Activated CD8-positive, alpha-beta memory T cell treated with anti-CD3 and anti-CD28 coated beads, Interleukin-2, amount 50 U/mL, for 4 hours (primary cell): ENCODE results near the gene PXT1.
"Not testable (repeated sequence)": the region's sequence is repeated elsewhere in the genome, so short reads cannot be mapped to it uniquely, and the experiment has no call there.

Source experiments
- DNase-seq: peaks from one replicate; pipeline ENCODE4 v3.0.0-alpha.2; 2020

Gene PXT1

DNA sequence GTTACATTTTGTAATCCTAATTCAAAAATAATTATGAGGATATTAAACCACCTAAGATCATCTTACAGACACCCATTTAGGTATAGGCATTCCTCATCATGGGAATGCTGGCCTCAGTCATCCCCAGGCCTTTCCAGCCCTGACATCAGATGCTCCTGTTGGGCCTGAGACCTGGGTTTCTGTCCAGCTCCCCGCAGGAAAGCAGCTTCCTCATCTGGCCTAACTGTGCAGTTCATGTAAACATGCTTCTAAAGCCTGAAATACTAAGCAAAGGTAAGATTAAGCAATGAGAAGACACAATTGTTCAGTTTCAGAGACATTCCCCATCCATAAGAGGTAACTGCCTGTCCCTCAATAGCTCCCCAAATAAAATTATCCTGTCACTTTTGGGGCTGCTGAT lies 74.2 kb downstream of the PXT1 start:
- no peak for DNase-seq

DNA sequence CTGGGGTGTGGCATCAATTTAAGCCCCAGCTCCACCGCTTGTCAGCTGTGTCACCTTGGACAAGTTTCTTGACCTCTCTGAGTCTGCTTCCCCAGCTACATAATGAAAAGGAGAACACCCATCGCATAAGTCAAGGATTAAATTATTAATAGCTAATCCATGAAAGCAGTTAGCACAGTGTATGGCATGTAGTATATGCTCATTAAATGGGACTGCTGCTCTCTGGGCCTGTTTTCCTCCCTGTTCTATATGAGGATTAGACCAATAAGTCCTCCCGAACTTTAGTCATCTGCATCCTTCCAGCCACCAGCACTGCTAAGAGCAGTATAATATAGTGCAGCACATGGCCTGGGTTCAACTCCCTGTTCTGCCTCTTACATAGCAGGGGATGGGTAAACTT lies 74.9 kb downstream of the PXT1 start:
- DNase-seq = no peak

DNA sequence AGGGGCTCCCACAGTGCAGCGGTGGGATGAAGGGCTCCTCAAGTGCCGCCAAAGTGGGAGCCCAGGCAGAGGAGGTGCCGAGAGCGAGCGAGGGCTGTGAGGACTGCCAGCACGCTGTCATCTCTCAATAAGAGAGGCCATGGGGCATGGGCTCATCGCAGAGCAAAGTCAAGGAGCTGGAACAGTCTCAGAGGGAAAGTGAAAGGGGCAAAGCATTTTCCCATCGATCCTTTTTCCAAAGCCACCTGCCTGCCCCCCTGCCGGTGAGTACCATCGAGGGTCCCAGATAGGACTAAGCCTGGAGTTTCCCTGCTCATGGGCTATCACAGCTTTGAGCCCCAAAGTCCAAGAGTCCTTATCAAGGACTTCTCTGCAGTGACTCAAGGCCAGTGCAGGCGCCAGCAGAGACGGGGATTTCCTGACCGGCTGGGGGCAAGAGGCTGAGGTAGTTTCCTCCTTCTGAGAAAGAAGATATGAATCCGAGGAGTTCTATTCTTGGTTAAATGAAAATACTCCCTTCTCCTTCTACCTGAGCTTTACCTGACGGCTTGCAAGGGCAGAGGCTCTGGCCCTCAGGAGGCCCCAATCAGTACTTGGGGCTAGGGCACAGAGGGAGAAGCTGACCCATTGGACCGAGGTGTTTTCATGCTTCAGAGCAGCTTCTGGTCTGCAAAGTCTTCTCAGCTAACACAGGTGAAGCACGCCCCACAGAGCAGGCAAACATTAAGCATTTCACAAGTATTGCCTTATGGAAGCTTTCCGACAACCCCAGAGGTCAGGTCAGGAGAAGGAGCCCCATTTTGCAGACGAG lies 77.8 kb downstream of the PXT1 start:
- DNase-seq = no peak

DNA sequence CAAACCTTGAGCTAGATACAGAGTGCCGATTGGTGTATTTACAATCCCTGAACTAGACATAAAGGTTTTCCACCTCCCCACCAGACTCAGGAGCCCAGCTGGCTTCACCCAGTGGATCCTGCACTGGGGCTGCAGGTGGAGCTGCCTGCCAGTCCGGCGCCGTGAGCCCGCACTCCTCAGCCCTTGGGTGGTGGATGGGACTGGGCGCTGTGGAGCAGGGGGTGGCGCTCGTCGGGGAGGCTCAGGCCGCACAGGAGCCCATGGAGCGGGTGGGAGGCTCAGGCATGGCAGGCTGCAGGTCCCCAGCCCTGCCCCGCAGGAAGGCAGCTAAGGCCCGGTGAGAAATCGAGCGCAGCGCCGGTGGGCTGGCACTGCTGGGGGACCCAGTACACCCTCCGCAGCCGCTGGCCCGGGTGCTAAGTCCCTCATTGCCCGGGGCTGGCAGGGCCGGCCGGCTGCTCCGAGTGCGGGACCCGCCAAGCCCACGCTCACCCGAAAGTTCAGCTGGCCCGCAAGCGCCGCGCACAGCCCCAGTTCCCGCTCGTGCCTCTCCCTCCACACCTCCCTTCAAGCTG lies 78.5 kb downstream of the PXT1 start:
- not testable (repeated sequence) for DNase-seq

DNA sequence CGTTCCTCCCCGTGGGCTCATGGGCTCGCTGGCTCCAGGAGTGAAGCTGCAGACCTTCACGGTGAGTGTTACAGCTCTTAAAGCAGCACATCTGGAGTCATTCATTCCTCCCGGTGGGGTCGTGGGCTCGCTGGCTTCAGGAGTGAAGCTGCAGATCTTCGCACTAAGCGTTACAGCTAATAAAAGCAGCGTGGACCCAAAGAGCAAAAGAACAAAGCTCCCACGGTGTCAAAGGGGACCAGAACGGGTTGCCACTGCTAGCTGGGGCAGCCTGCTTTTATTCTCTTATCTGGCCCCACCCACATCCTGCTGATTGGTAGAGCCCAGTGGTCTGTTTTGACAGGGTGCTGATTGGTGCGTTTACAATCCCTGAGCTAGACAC lies 79.3 kb downstream of the PXT1 start:
- DNase-seq = not testable (repeated sequence)

DNA sequence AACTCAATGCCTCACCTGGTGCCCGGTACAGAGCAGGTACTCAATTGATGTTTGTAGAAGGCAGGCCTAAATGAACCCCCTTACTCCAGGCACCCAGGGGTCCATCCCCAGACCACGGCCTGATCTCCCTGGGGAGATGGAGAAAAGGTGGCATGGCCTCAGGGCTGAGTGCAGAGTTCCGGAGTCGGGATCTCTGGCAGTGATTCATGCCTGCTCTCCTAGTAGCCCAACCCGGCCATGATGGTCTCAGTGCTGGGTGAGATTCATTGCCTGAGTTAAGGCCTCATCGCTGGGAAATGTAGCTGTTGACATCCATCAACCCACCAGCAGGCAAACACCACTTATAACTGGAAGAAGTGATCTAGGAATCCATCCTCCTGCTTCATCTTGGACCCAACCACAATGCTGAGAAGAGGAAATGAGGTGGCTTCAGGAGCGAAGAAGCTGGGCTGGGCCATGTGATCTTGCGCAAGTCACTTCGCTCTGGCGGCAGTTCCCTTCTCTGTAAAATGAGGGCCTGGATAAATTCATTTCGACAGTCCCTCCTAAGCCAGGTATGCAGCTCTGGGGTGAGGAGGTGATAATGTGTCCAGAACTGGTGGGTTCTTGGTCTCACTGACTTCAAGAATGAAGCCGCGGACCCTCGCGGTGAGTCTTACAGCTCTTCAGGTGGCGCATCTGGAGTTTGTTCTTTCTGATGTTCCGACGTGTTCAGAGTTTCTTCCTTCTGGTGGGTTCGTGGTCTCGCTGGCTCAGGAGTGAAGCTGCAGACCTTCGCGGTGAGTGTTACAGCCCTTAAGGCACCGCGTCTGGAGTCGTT lies 79.9 kb downstream of the PXT1 start:
- DNase-seq = no peak

DNA sequence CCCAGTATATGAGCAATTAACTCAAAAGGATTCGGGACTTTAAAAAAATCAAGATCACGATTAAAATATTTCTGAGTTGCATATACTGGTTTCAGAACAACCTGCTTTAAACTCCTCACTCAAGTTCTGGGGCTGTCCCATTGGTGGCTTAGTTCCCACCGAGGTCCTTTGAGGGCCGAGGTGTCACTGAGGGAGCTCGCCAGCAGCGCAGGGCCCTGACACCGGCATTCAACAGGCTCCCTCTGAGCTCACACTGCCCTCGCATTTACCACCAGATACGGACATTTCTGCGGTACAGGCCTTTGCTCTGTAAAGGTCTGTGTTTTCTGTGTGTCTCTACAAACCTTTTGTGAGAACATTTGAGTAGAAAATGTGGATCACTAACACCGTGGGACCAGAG lies 81.6 kb downstream of the PXT1 start:
- no peak for DNase-seq

DNA sequence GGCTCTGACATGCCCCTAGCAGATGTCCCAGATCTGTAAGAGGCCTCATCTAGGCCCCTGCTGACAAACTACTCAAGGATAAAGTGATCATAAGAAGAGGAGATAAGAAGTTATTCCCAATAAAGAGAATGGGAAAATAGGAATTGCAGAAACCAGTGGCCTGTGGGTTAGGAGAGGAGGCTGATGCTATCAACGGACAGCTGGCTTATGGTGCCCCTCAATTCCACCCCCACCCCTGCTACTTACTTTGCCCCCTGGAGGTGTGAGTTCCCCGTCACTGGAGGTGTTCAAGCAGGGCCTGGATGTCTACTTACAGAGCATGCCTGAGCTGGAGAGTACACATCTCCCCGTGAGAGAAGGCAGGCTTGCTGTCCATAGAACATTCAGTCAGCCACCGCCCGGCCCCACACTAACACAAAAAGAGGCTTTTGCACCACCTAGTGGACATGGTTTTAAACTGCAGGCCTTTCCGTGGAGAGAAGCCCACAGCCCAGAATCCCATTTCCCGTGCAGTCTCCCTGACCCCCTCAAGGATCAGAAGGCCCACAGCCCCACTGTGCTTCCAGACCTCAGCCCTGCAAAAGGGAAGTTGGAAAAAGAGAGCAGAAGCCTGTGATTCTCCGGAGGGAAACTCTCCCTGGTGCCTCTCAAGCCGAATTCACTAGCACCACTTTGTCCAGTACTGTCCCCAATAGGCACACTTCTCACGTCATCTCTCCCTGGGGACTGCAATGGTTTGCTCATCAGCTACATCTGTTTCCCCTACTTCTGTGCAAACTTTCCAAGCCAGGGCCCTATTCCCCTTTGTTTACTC lies 82.2 kb downstream of the PXT1 start:
- peak; percentile 70 for DNase-seq

DNA sequence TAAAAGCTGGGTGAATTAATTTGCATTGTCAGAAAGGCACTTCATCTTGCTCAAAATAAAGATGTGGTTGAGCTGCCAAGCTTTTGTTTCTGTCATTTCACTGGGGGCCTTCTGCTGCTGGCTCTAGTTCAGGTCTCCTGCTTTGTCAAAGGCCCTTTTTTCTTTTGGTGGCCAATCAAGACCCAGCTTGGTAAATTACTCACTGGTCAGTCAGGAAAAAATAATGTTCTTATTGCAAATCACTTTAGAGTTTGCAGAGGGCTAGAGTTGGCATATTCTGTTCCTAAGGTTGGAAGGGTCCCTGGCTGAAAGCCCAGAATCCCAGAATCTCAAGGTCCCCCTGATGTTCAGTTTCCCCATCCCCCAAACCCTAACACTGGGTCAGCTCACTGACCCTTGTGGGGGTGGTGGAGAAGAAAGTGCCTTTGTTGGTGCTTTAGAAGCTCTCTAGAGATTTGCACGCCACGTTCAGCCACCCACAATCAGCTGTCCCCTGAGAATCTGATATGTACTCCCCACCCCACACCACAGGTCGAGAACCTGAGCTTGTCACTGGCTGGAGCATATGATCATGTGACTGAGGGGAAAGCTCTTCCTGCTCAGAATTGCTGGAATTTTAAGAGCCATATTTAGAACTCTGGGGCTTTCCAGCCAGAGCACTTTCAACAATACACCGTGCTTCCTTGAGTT lies 84.3 kb downstream of the PXT1 start:
- DNase-seq = no peak

DNA sequence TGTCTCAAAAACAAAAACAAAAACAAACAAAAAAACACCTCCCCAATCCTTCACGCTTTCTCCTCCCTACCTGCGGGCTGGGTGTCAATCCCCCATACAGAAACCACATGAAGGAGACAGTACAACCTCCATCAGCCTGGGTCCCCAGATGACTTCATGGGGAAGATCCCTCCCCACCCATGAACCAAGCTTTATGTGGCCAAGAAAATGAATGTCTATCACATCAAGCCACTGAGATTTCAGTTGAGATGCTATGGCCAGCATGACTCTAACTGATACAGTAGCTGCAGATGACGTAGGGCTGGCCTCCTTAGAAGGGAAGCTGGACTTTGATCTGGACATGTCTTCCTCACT lies 84.8 kb downstream of the PXT1 start:
- no peak for DNase-seq

DNA sequence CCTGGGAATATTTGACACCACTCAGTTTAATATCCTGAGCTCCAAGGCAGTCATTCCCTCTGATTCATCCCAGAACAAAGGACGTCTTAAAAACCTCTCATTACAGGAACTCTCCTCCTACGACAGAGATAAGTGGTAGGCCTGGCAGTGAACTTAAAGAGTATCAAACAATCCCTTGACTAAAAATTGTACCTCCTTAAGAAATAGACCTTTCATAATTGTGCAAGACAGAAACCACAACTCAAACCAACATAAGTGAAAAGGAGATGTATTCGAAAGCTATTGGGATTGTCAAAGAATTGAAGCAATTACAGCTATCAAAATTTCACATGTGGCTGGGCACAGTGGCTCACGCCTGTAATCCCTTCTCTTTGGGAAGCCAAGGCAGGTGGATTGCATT lies 86.8 kb downstream of the PXT1 start:
- no peak for DNase-seq

DNA sequence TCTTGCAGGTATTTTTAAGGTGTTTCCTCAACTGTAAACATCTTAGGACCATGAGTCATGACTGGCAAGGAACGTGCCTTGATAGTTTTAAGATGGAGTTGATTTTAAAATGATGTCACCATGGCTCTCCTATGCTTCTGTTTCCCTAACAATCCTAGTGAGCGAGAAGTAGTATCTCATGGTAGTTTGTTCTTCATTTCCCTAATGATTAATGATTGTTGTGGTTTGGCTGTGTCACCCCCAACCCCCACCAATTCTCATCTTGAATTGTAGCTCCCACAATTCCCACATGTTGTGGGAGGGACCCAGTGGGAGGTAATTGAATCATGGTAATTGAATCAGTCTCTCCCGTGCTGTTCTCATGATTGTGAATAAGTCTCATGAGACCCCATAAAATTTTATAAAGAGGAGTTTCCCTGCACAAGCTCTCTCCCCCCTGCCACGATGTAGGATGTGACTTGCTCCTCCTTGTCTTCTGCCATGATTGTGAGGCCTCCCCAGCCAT lies 89.2 kb downstream of the PXT1 start:
- no peak for DNase-seq

DNA sequence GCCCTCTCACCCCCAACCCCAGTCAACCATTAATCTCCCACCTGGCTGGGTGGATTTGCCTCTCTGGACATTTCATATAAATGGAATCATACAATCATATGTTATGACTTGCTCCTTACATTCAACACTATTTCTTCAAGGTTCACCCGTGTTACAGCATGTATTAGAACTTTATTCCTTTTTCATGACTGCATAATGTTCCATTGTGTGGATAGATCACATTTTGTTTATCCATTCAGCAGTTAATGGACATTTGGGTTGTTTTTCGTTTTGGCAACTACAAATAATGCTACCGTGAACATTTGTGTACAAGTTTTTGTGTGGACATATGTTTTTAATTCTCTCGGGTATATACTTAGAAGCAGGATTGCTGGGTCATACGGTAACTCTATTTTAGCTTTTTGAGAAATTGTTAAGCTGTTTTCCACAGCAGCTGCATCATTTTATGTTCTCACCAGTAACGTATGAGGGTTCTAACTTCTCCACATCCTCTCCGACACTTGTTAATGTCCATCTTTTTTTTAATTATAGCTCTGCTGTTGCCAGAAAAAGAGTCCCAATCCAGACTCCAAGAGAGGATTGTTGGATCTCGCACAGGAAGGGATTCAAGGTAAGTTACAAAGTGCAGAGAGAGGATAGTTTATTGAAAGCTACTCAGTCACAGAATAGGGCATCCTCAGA lies 90.0 kb downstream of the PXT1 start:
- DNase-seq = no peak

DNA sequence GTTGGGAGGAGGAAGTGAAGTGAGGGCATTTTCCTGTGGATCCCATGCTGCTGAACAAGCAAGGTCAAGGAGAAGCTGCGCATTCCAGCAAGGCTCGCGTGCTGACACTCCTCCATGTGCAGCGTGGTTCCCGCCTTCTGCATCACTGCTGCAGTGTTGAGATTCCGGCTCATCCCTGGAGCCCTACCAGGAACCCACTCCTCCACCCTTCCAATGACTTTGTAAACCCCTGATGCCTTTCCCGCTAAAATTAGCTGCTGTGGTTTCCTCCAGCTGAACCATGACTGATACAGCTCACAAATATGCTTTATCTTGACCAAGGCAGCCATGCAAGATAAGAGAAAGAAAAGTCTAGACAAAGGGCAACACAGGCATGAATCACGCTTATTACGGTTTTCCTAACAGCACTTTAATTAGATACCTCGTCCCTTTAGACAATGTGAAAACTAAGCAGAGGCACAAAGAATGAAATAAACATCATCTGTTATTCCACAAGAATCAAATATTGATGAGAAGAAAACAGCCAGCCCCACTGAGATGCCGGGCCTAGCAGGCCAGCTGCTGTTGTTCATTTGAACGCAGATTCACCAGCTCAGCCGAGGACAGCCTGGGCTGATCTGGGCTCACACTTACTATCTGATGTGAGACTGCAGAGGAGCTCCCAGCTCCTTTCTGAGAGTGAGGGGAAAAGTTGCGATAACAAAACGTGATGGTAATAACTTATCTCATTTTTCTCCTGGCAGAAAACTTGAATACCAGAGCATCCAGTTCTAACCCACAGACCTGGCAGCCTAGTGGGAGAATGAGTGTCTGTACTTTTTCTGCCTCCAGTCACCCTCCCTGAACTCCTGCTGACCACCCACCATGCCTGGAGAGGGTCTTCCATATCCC lies 91.7 kb downstream of the PXT1 start:
- DNase-seq = no peak

DNA sequence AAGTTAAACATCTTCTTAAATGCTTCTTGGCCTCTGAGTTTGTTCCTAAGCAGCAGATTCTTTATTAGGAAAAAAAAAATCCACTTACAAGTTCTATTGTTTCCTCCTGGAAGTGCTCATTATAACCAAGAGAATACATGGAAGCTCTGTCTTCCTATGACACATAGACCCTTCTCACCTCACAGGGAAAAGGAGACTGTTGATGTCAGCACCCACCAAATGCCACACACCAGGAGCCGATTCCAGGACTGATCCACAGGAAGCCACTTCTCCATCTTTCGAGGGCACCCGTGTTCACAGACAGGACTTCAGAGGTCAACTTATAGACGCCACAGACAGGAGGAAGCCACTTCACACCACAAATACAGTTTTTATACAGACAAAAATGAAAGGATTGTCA lies 92.6 kb downstream of the PXT1 start:
- DNase-seq = no peak

DNA sequence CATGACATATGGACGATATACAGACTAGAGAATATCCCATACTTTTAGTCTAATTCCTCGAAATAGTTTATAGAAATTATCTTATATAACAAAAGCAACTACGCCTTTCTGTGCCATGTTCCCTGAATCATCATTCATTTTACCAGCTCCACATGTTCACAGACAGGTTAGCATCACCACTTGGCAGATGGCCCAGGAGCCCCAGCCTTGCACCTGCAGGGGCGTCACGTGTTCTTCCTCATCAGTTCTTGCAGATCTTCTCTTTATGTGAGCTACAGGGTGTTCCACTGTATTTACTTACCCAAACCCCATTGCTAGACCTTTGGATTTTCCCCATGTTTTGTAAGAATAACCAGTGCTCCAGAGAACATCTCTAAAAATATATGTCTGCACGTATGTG lies 93.4 kb downstream of the PXT1 start:
- DNase-seq = no peak

DNA sequence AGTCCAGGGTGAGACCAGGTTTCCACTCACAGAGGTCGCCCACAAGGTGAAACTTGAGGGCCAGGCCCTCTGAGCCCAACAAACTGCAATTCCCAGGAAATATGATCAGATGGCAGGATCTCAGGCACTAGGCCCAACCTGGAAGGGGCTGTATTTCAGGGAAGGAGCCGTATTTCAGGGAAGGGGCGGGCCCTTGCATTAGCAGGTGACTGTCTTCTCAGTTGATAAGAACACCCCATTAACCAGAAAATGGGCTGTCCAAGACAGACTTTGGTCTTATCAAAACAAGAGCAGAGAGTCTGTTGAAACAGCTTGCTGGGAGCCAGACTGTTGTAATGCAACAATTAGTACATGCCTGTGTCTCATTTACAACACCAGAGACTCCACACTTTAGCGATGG lies 95.0 kb downstream of the PXT1 start:
- no peak for DNase-seq

DNA sequence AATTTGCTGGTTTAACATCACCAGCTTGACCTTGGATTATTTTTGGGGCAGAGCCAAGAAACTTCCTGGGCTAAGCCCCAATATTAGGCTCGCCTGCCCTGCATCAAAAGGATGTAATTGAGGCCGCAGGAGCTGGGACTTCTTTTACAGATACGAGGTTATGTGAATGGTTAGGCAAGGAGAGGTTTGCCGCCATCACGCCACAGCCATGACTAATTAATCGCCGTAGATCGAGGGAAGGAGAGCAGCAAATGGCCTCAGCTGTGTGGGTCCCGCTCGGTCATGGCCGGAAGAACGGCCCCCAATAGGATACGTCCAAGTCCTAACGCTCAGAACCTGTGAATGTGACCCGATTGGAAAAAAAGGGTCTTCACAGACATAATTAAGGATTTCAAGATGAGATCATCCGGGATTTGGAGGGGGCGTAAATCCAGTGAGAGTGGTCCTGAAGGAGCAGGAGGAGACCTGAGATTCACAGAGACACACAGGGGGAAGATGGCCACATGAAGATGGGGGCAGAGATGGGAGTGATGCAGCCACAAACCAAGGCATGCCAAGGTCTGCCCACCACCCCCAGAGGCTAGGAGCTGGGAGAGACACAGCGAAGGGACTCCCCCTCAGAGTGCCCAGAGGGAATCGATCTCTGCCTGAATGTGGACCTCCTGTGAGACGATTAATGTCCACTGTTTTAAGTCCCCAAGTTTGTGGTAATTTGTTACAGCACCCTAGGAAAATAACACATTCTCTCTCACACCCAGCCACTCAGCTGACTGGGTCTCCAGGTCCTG lies 96.0 kb downstream of the PXT1 start:
- no peak for DNase-seq

DNA sequence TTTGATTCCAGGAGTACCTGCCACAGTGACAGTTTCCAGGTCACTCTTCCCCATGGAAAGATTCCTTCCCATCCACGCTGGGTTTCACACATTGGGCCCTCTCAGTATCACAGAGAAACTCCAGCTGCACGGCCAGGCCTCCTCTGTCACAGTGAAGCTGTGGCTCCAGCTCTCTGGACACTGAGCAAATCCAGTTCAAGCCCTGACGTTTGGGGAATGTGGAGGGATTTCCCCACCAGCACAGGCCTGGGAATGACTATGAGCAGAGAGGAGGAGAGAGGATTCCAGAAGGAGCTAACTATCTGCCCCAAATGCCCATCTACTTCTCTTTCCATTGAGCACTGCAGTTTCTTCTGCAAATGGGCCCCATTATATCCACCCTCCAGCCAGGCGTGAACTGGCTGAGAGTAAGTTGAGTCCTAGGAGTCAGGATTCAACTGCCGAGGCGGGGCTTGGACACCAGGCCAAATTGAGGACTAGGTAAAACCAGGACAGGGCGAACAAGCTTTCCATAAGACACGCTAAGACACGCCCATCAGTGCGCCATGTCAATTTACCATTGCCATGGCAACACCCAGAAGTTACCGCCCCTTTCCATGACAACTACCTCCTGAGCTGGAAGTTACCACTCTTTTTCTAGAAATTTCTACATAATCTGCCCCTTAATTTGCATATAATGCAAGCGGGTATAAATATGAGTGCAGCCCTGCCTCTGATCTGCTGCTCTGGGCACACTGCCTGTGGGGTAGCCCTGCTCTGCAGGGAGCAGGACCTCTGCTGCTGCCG lies 96.8 kb downstream of the PXT1 start:
- no peak for DNase-seq
